ENCODE results near the gene APEH.

DNA sequence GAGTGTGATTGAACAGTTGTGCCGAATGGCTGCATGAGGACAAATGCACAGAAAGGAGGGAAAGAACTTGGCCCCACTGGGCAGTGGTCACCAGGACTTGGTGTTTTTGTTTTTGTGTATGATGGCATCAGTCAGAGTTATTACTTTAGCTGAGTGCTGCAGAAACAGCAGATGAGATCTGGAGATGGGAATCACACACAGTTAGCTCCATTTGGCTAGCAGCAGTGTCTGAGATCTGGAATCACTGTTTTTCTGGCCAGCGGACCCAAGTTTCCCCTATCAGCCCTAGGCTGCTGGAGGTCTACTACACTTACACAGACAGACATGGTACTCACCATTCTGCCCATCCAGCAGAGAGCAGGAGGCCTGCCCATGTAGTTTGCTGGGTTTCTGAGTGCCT is 45.9 kb upstream of the APEH start:
- TF ChIP-seq, protein P1, sequence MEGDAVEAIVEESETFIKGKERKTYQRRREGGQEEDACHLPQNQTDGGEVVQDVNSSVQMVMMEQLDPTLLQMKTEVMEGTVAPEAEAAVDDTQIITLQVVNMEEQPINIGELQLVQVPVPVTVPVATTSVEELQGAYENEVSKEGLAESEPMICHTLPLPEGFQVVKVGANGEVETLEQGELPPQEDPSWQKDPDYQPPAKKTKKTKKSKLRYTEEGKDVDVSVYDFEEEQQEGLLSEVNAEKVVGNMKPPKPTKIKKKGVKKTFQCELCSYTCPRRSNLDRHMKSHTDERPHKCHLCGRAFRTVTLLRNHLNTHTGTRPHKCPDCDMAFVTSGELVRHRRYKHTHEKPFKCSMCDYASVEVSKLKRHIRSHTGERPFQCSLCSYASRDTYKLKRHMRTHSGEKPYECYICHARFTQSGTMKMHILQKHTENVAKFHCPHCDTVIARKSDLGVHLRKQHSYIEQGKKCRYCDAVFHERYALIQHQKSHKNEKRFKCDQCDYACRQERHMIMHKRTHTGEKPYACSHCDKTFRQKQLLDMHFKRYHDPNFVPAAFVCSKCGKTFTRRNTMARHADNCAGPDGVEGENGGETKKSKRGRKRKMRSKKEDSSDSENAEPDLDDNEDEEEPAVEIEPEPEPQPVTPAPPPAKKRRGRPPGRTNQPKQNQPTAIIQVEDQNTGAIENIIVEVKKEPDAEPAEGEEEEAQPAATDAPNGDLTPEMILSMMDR (IDR thresholded peaks at IDR 0.05; ENCODE audit: insufficient read depth, low read length, poor library complexity, severe bottlenecking), result no peak
- no peak for TF ChIP-seq EZH2phosphoT487 (conservative IDR thresholded peaks at IDR 0.05; ENCODE audit: low read length)
